Fibroblast of upper back skin (primary cell): Measurements from ENCODE around the gene SPDEF.
A peak's percentile ranks its signal among the peaks of the same experiment; 100 is the strongest.

Experiments used
- DNase-seq: peaks from one replicate; pipeline ENCODE4 v3.0.0-alpha.2; 2013

SPDEF gene

GRCh38 chr6:34556031-34556471 lies at the start of gene SPDEF:
Gene SPDEF (minus strand): TSS chr6:34556329. CDS start chr6:34544455, 11,874 bp downstream.
- DNase-seq = no peak

- no peak for DNase-seq
These were observed 47.6 kb upstream of the SPDEF start for GRCh38 chr6:34603707-34604106.

- DNase-seq = peak; percentile 14
These were observed 46.4 kb upstream of the SPDEF start for GRCh38 chr6:34602318-34603111.

DNA sequence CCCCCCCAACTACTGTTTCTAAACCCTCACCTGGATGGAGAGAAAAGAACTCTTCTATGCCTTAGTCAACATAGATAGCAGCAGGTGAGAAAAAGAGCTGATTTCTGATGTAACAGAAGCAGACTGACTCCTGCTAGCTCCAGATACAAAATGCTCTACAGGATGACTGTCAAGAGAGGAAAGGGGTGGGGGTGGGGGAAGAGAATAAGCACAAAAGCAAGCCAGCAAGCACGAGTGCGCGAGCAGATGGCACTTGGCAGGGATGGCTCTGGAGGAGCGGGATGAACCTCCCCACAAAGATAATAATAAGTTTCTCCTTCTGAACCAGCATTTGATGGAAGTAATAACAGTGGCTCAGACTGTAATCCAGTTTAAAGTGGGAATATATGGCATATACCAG lies 45.6 kb upstream of the SPDEF start:
- DNase-seq = no peak

DNA sequence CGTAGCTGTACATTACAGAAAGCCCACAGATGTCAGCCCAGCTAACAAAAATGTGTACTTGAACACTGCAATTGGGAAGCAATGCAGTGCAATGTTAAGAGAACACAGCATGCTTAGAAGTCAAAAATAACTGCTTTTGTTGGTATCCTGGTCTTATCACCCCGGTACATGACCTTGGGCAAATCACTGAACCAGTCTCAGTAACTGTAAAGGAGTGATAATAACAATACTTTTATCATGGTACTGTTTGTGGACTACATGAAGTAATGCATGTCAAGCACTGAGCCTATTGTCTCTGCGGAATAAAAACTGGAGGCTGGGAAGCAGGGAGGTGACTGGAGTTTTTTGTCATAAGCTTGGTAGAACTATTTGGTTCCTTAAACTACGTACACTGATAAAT lies 44.7 kb upstream of the SPDEF start:
- no peak for DNase-seq

DNA sequence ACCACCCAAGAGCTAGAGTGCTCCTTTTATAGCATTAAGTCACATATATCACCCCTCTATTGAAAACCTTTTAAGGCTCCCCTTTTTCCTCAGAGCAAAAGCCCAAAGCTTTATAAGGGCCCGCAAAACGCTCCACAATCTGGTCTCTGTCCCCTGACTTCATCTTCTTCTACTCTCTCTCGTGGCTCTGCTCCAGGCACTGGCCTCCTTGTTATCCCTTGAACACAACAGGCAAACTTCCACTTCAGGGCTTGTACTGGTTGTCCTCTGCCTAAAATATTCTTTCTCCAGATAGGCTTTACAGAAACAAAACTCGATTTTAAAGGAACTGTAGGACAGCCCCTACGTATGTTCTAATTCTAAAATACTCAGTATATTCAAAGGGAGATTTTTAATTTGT lies 44.0 kb upstream of the SPDEF start:
- DNase-seq = no peak

DNA sequence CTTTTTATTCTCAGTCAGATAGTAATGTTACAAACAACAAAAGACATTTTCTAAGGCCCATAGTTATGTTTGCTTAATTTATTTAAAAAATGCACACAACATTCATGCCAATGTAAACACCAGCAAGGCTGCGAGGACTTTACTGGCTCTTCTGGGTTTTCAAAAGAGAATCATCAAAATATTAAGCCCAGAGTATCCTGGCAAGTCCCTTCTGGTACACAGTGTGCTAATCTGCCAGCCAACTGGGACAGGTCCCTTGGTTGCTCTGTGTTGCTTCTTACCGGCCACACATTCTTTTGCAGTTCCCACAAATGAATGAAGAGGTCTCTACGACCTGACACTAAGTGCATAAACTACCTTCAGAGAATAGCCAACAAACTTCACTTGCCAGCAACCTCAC lies 42.6 kb upstream of the SPDEF start:
- DNase-seq = no peak

GRCh38 chr6:34597605-34598353 lies 41.6 kb upstream of the SPDEF start:
- no peak for DNase-seq

DNA sequence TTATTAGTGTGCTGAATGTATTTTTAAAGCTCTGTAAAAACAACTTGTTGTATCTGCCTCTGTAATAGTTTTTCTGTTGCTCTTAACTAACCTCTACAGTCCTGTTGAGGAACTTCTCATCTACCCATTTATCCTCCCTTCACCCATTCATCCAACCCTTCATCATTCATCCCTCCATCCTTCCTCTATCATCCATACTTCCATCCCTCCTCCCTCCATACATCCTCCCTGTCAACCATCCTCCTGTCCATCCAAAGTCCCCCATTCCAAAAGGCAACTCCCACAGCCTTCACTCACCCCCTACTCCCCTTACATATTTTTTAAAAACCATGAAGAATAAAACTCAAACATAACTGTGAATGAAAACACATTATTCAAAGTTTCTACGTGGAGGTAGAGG lies 40.7 kb upstream of the SPDEF start:
- no peak for DNase-seq

GRCh38 chr6:34595332-34596184 lies 39.4 kb upstream of the SPDEF start:
- peak; percentile 37 for DNase-seq

- no peak for DNase-seq
These were observed 37.6 kb upstream of the SPDEF start for GRCh38 chr6:34593701-34594100.

- no peak for DNase-seq
These were observed 36.3 kb upstream of the SPDEF start for GRCh38 chr6:34592208-34592952.

DNA sequence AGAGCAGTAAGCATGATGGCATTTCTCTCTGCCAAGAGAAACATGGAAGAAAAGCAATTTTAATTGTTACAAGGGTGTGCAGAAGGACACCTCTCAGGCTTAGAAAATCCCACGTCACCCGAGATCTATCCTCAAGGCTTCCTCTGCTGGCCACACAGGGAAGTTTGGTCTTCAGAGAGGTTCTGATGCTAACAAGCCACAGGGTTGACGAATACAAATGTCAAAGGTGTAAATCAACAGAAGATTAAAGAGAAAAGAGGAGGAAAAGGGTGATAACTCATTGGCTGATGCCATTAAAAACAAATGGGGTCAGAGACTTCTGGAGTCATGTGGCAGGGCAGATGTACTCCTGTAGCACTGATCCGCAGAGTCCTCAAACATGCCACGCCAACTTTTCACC lies 33.6 kb upstream of the SPDEF start:
- no peak for DNase-seq

DNA sequence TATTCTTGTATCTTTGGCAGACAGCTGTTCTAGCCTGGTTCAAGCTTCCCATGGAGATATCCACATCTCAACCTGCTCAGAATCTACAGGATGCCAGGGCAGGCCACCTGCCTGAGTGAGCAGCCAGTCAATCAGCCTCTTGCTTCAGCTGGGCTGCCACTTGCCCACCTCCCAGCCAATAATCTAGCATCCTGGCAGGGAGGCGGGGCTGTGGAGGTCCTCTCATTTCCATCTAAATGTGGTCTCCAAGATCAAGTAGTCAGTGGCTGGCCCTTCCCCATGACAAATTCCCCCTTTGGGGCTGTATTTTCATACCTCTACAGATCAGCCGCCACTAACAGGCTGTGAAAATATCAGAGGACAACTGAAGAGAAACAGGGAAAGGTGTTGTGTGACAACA lies 33.0 kb upstream of the SPDEF start:
- DNase-seq = no peak

- no peak for DNase-seq
These were observed 31.7 kb upstream of the SPDEF start for GRCh38 chr6:34587851-34588250.

DNA sequence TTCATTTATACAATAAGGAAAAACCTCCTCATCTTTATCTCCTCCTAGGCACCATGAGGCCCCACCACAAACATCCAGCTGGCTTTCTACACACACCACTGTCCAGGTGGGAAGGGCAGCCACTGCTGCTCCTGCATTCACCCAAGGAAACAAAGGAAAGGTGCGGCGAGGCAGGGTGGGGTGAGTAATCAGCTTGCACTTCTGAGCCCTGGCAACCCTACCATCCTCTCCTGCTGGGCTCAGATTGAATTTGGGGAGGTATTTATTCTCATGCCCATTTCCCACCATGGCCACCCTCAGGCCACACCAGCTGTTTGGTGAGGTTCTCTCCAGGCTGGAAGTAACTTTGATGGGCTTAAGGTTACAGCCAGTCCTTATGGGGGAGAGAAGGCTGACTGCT lies 31.2 kb upstream of the SPDEF start:
- no peak for DNase-seq

DNA sequence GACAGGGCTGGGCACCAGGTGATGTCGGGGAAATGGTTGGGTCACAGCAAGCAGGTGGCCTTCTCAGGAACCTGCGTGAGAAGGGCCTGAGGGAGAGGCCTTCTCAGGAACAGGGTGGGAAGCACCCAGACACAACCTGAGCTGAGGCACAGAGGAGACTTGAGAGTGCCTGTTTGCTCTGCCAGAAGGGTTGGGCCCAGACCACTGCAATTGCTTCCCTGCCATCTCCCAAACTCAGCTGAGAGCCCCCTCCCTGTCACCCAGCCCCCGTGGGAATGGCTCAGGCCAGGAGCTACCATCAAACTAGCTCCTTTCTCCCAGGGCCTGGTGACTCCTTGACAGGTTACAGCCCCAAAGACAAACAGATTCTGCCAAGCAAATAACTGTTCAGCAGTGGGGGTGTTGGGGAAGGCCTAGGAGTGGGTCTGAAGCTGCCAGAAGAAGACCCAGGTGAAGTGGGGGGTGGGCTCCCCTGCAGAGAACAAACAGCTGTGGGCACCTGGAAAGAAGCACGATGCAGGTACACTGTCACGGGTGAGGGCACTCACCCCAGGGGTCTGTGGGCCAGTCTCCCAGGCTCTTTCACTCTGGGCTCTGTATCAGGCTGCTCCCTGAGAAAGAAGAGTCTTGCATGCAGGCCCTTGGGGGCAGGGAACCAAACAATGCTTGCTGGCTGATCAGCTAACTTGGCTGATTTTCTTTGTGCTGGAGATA lies 30.4 kb upstream of the SPDEF start:
- DNase-seq = no peak

DNA sequence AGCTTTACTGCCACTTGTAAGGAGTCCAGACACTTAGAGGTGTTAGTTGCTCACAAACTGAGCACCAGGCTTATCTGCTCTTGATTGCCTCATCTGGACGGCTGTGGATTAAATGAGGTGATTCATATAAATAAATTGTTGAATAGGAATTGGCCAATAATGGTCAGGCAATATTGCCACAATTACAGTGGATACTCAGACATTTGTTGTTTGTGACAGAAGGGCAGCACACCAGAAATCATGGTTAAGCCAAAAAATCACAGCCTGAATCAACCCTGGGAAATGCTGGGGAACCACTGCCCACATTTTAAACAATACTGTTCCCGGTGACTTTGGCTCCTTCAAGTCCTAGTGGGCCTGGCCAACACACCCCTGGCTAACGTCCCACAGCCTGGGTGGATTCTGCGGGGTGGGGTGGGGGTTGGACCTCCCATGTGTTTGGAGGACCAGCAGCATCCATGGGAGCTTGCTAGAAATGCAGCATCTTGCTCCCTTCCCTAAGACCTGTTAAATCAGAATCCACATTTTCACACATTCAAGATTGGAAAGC lies 29.5 kb upstream of the SPDEF start:
- peak; percentile 20 for DNase-seq

- no peak for DNase-seq
These were observed 29.0 kb upstream of the SPDEF start for GRCh38 chr6:34585108-34585507.

DNA sequence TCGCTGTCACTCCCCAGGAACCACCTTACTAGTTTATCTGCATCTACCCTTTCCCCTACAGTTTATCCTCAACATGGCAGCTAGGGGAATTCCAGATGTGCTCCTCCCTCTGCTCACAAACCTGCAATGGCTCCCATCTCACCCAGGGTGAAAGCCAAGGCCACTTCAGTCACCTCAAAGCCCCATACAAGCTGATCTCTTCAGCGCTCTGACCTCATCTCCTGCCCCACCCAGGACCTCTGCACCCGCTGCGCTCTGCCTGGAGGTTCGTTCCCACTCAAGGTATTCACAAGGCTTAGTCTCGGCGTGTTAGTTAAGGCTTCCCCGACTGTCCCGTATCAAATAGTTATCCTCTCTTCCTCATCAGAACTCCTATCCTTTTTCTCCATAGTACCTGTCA lies 28.6 kb upstream of the SPDEF start:
- no peak for DNase-seq

- DNase-seq = no peak
These were observed 27.9 kb upstream of the SPDEF start for GRCh38 chr6:34583861-34584604.
